UCSD-AML1 (cell line): Measurements from ENCODE around the gene MEG3.

Source experiments
- DNase-seq: peaks from one replicate; lab custom pipeline; 2025; ENCODE audit not compliant: unreplicated experiment; lab: John Stamatoyannopoulos, UW

The MEG3 gene

GRCh38 chr14:100893228-100893601 is 67.3 kb downstream of the MEG3 start:
- no peak for DNase-seq

GRCh38 chr14:100893760-100894159 is 67.8 kb downstream of the MEG3 start:
- DNase-seq, result no peak

- DNase-seq, result no peak
These were observed 68.5 kb downstream of the MEG3 start for GRCh38 chr14:100894416-100894815.

DNA sequence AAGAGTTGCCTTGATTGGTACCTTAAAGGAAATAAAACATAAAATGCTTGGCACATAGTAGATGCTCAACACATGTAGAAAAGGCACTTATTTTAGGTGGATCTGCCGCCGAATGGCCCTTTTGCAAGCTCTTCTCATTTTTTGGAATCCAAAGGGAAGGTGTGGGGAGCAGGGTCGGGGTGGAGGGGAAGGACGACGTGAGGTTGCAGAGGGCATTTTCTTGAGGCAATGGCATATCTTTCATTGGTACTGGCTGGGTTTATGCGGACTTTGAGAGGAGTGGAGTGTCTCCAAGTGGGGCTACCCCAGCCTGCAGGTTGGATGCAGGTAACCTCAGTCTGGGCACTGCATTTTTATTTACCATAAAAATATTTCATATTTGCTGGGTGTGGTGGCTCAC is 69.5 kb downstream of the MEG3 start:
- no peak for DNase-seq

- DNase-seq, result no peak
These were observed 70.6 kb downstream of the MEG3 start for GRCh38 chr14:100896369-100897060.

DNA sequence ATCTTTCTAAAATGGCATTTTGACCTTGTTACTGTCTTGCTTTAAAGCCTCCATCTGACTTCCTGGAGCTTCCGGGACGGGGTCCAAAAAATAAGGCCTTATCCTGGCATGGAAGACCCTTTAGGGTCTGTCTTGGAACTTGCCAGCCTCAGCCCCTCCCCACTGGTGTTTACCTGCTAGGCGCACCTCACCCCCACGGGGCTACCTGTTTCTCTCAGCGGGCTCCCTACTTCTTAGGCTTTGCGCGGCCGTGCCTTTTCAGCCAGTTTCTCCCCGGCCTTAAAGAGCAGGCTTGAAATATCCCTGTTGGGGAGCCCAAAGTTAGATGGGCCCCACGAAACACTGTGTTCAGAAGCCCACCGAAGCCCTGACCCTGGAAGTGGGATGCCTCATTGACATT is 72.5 kb downstream of the MEG3 start:
- DNase-seq, result no peak

GRCh38 chr14:100898935-100899883 is 73.3 kb downstream of the MEG3 start:
- DNase-seq, result no peak

DNA sequence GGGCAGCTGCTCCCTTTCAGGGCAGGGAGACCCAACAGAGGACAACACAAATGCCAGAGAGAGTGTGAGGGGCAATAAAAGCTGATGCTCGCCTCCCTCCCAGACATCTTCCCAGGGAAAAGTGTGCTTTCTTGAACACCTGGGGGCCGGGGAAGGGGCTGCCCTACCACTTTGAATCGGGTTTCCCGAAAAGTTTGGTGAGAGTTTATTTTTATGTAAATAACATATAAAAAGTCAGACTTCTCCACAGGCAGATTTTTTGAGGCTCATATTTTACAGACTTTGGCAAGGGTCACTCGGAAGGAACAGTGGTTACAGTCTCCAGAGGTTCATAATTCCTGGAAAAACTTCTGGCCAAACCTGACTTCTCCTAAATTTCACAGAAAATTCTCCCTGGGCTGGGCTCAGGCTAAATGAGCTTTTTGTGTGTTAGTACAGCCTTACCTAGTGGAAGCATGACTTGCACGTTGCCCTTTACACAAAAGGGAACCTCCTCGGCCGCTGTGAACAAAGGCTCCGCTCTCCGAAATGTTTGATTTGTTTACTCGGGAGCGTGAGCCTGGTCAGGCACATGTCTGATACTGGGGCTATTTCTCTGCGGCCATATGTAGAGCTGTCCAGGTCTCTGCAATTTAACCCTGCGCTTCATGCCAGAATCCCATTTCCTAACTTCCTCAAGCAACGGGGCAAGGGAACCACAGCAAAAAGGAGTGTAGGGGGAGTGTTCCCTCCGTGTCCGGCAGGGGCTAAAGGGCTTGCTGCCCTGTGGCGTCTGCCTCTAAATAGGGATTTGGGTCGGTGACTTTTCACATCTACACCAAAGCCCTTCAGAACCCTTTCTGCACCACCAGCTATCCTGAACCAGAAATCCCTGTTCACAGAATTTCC is 74.2 kb downstream of the MEG3 start:
- no peak for DNase-seq

DNA sequence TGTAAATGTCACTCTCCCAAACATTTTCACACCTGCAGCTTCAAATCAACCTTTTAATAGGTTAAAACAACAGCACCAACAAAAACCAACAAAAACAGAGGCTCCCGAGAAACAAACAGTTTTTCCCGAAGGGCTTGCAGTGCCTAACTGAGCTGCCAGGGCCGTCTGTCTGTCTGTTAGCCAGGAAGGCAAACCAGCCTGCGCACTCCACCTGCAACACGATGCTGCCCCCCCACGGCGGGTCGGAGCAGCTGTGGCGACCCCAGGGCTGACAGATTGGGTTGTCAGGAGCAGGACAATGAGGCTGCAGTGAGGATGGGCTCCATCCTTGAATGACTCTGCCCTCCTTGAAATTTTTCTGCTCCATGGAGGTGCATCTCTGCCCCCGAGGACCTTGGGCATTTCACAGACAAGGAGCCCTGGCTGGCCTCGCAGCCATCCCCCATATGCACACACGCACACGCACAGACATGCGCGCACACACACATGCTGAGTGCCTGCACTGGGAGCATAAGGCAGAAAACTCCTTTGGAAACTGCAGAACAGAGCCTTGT is 75.0 kb downstream of the MEG3 start:
- peak; percentile 24 for DNase-seq

GRCh38 chr14:100901391-100902183 is 75.7 kb downstream of the MEG3 start:
- no peak for DNase-seq

- no peak for DNase-seq
These were observed 76.6 kb downstream of the MEG3 start for GRCh38 chr14:100902295-100903133.

DNA sequence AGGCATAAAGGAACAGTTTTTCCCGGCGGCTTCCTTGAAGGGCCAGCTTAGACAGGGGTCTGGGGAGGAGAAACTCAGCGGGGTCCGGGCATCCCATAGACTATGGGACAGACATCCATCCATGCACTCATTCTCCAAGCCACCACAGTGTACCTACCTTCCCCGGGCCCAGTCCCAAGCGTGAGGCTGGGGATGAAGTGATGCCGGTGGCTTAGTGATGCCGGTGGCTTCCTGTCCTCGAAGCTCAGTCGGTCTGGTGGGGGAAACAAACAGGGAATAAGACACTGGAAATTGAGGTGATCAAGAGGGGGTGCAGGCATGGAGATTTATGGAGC is 77.2 kb downstream of the MEG3 start:
- DNase-seq, result no peak

DNA sequence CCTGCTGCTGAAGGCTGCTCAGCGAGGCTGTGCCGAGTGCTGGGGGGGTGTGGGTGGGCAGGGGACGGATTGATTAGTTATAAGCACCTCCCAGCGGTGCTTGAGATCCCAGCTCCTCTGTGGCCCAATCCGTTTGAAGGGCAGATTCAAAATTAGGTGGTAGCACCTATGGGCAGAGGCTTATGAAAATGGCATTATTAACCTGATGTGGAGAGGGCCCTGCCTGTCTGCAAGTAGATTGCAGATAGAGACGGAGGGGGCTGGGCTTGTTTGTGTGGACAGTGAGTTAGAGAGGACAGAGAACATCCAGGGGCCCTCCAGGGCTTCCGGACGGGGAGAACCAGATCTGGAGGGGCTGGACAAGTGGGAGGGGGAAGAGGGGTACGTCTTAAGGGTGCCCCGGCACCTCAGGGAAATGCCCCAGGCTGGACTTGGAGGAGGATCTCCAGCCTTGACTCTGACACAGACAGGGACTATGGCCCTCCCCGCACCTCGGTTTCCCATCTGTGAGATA is 77.8 kb downstream of the MEG3 start, which contains the start of gene RTL1:
TSS of gene RTL1 (minus strand) at position 51 of the 514 bp plus-strand sequence. CDS start 18,934 bp downstream, outside the sequence.
- DNase-seq, result no peak

- DNase-seq, result no peak
These were observed 78.6 kb downstream of the MEG3 start for GRCh38 chr14:100904307-100905087.

GRCh38 chr14:100905166-100905565 is 79.2 kb downstream of the MEG3 start:
- no peak for DNase-seq

- no peak for DNase-seq
These were observed 80.5 kb downstream of the MEG3 start for GRCh38 chr14:100906420-100906819.

GRCh38 chr14:100907240-100907639 is 81.3 kb downstream of the MEG3 start:
- DNase-seq, result no peak

DNA sequence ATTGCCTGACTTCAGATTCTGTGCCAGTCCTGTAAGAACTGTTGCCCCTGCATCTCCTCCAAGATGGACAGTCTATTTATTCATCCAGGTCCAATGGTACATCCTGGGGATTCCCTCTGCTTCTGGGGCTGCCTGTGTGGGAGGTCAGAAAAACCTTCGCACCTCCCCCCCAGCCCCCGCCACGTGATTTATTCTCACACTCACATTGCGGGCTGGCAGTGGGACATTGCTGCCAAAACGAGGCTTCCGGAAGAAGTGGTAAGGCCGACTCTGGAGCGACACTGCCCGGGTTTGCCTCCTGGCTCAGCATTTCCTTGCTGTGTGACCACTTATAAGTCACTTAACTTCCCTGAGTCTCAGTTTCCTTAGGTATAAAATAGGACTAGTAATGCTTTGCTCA is 83.5 kb downstream of the MEG3 start:
- no peak for DNase-seq
